B cell (primary cell): ENCODE measurements around the gene MYOD1. TPM values are rescaled to one million over a fixed set of nuclear protein-coding genes. Genes with fewer than 3 reads are reported as not detected.

Source experiments
- ATAC-seq: fragments of 200-7000 bp; cut with Tn5 transposase; one replicate; pipeline ENCODE4 v1.10.0; 2021; ENCODE audit warnings: low read depth, mild to moderate bottlenecking, moderate number of reproducible peaks, moderate library complexity
- CTCF ChIA-PET: fragments of 350-600 bp; sonication (Branson Sonifier 250); formaldehyde crosslinking; loops from one replicate; lab custom pipeline; 2021; ENCODE audit warnings: antibody characterized with exemption, inconsistent platforms; lab: Charles Lee
- POLR2A ChIA-PET: fragments of 350-600 bp; sonication (Branson Sonifier 250); formaldehyde crosslinking; loops from one replicate; lab custom pipeline; 2021; ENCODE audit warnings: antibody characterized with exemption; lab: Charles Lee
- DNase-seq: peaks from one replicate; pipeline ENCODE4 v3.0.0; 2013
- H2AFZ ChIP-seq: 2 replicates; pipeline ENCODE4 v1.6.1; 2012; ENCODE audit warnings: mild to moderate bottlenecking, low read depth, low read length; ENCODE audit not compliant: insufficient read depth, poor library complexity, severe bottlenecking
- H3K27ac ChIP-seq, 2 donors: 1 replicate in 1 of 2; 2 replicates in 1 of 2; pipeline ENCODE4 v1.5.1; 2012 to 2013; ENCODE audit warnings: low read length in 2 of 2, mild to moderate bottlenecking in 2 of 2, moderate library complexity in 1 of 2
- H3K27me3 ChIP-seq, 4 experiments: fragments of 200-600 bp in 1 of 4; sonication (generic) in 1 of 4; replicated peaks in 1 of 4; 1 replicate in 2 of 4; 2 replicates in 2 of 4; pipeline versions ENCODE4 v1.6.1 to v1.7.0; 2013 to 2016; ENCODE audit warnings: low read length in 3 of 4, mild to moderate bottlenecking in 2 of 4, mixed read lengths in 1 of 4, moderate library complexity in 1 of 4; ENCODE audit not compliant: insufficient read depth in 4 of 4, control insufficient read depth in 3 of 4; ENCODE audit errors: control extremely low read depth in 1 of 4
- H3K36me3 ChIP-seq, 2 experiments: replicated peaks in 1 of 2; 1 replicate in 1 of 2; 2 replicates in 1 of 2; pipeline versions ENCODE4 v1.6.1 to v1.7.1; 2013; ENCODE audit warnings: low read length in 1 of 2; ENCODE audit not compliant: insufficient read depth in 2 of 2, control insufficient read depth in 1 of 2; ENCODE audit errors: control extremely low read depth in 1 of 2, extremely low read depth in 1 of 2
- H3K4me1 ChIP-seq, 2 donors: fragments of 200-600 bp in 1 of 2; sonication (generic) in 1 of 2; 1 replicate in 1 of 2; 2 replicates in 1 of 2; pipeline versions ENCODE4 v1.5.1 to v1.6.1; 2013 to 2017; ENCODE audit warnings: low read length in 2 of 2; ENCODE audit not compliant: control insufficient read depth in 2 of 2, insufficient read depth in 2 of 2
- H3K4me2 ChIP-seq: replicated peaks from 2 replicates; pipeline ENCODE3; 2012; ENCODE audit warnings: mild to moderate bottlenecking, low read depth, low read length; ENCODE audit not compliant: poor library complexity, severe bottlenecking
- H3K4me3 ChIP-seq, 5 experiments: fragments of 200-600 bp in 1 of 5; sonication (generic) in 1 of 5; 1 replicate in 3 of 5; 2 replicates in 2 of 5; pipeline versions ENCODE4 v1.5.1 to v1.7.0; 2011 to 2016; ENCODE audit warnings: low read length in 4 of 5, mild to moderate bottlenecking in 4 of 5, low read depth in 2 of 5, control low read depth in 1 of 5, moderate library complexity in 1 of 5; ENCODE audit not compliant: insufficient read depth in 1 of 5; ENCODE audit errors: control extremely low read depth in 1 of 5, extremely low read depth in 1 of 5
- H3K79me2 ChIP-seq: fragments of 200-600 bp; sonication (generic); one replicate; pipeline ENCODE4 v1.6.0; 2016; ENCODE audit warnings: low read length; ENCODE audit not compliant: control insufficient read depth, insufficient read depth
- H3K9ac ChIP-seq: fragments of 200-600 bp; sonication (generic); 2 replicates; pipeline ENCODE4 v1.6.1; 2017; ENCODE audit warnings: mild to moderate bottlenecking, low read length, moderate library complexity
- H3K9me3 ChIP-seq, 3 donors: one replicate each; pipeline versions ENCODE4 v1.6.1 to v1.7.1; 2013; ENCODE audit warnings: low read length in 2 of 3; ENCODE audit not compliant: control insufficient read depth in 2 of 3, insufficient read depth in 1 of 3; ENCODE audit errors: control extremely low read depth in 1 of 3
- H4K20me1 ChIP-seq: 2 replicates; pipeline ENCODE4 v1.6.0; 2012; ENCODE audit warnings: mild to moderate bottlenecking, low read length; ENCODE audit not compliant: insufficient read depth, control insufficient read depth, poor library complexity, severe bottlenecking
- H3K27ac Mint-ChIP-seq: one replicate; pipeline ENCODE4 v1.8.0; 2021; ENCODE audit warnings: mixed read lengths
- H3K27me3 Mint-ChIP-seq: one replicate; pipeline ENCODE4 v1.8.0; 2021; ENCODE audit warnings: mixed read lengths
- H3K4me1 Mint-ChIP-seq: one replicate; pipeline ENCODE4 v1.8.0; 2021; ENCODE audit warnings: mixed read lengths
- H3K4me3 Mint-ChIP-seq: one replicate; pipeline ENCODE4 v1.8.0; 2021; ENCODE audit warnings: mixed read lengths
- H3K9me3 Mint-ChIP-seq: one replicate; pipeline ENCODE4 v1.8.0; 2022; ENCODE audit warnings: mixed read lengths; ENCODE audit not compliant: insufficient read depth
- CTCF ChIP-seq: fragments of 200-600 bp; IDR thresholded peaks from one replicate; pipeline ENCODE4 v1.8.0; 2022; ENCODE audit warnings: antibody characterized with exemption, mild to moderate bottlenecking
- EZH2 ChIP-seq: IDR thresholded peaks from 2 replicates; pipeline ENCODE4 v1.6.1; 2012; ENCODE audit warnings: borderline replicate concordance, low read depth, mild to moderate bottlenecking, moderate library complexity, low read length; ENCODE audit not compliant: insufficient read depth, poor library complexity, severe bottlenecking
- WGBS: methylation state at CpG from one replicate; pipeline ENCODE4 v1.1.5; 2013; ENCODE audit warnings: missing lambda C conversion rate; ENCODE audit not compliant: insufficient coverage; 5-methylcytosine and 5-hydroxymethylcytosine counted together
- intact Hi-C: fragments of 100-400 bp; cut with micrococcal nuclease; formaldehyde crosslinking; loops from one replicate; pipeline ENCODE4 v1.10.0; 2022
- polyA plus RNA-seq: library from polyadenylated mRNA; depleted of rRNA; stranded (reverse); fragments of >200 nt; gene quantifications from 2 replicates; pipeline ENCODE4 v1.2.3, GENCODE V29; 2012
- total RNA-seq, 2 donors: library from RNA; stranded (reverse); fragments of 120-200 nt in 1 of 2; gene quantifications; 1 replicate in 1 of 2; 2 replicates in 1 of 2; pipeline versions ENCODE4 v1.2.3 to v1.2.4, GENCODE V29; 2013 to 2022

MYOD1 gene
- total and polyA plus RNA-seq, 2 donors (not counting 1 experiment from before 2014, with no cell fraction given), result not detected

- Mint-ChIP-seq H3K27me3 (peaks cover 35% of the 10 kb centered on the region), H3K9me3 (no peaks in the 10 kb centered on the region), H3K27ac (no peak overlapping the region), H3K4me3 (no peak overlapping the region), H3K4me1 (peaks cover 8% of the 10 kb centered on the region)
- Histone ChIP-seq H2AFZ (no peak overlapping the region), H3K4me3 (no peak overlapping the region), H3K9ac (no peak overlapping the region), H4K20me1 (no peaks in the 10 kb centered on the region), H3K9me3 (peaks cover 0 to 18% (median 0%) of the 10 kb centered on the region in 3 donors), H3K27me3 (peaks cover 0 to 44% (median 13%) of the 10 kb centered on the region in 4 experiments), H3K79me2 (no peaks in the 10 kb centered on the region), H3K27ac (no peak overlapping the region), H3K4me1 (peaks cover 0 to 2% of the 10 kb centered on the region in 2 donors), H3K36me3 (no peaks in the 10 kb centered on the region), H3K4me2 (no peak overlapping the region)
- TF ChIP-seq CTCF (no peak), EZH2 (no peak)
- DNase-seq (no peak), ATAC-seq (no peak)
- ChIA-PET POLR2A (no interaction called here), CTCF (interaction anchor here (2.3 kb wide), 1 partner anchor 7 kb away, joined by 12 read pairs; no protein-coding TSS in a partner anchor)
- intact Hi-C loops, result no loop called here
- WGBS, result 40% methylated on average over 9 of the region's 10 CpGs
These were observed 19.0 kb downstream of the MYOD1 start for GRCh38 chr11:17738151-17738973.

GRCh38 chr11:17739945-17740338, 20.6 kb downstream of the MYOD1 start:
- H3K4me1 Mint-ChIP-seq, result peaks cover 2% of the 10 kb centered on the region
- 64% methylated on average over 6 of the region's 6 CpGs for WGBS

More at GRCh38 chr11:17739945-17740338, 20.6 kb downstream of the MYOD1 start:
- no peaks in the 10 kb centered on the region for H3K79me2 ChIP-seq
- no peak overlapping the region for H2AFZ ChIP-seq
- CTCF ChIA-PET, result interaction anchor here (2.3 kb wide), 1 partner anchor 9 kb away, joined by 12 read pairs; no protein-coding TSS in a partner anchor
- H3K4me2 ChIP-seq, result no peak overlapping the region
- Mint-ChIP-seq H3K27me3 (peaks cover 25% of the 10 kb centered on the region), H3K4me3 (no peak overlapping the region), H3K27ac (no peak overlapping the region), H3K9me3 (no peaks in the 10 kb centered on the region)
- H3K27ac ChIP-seq, result no peak overlapping the region
- POLR2A ChIA-PET, result no interaction called here
- intact Hi-C loops, result no loop called here
- H3K4me1 ChIP-seq, result no peaks in the 10 kb centered on the region
- H3K9me3 ChIP-seq, result peaks cover 0 to 18% (median 0%) of the 10 kb centered on the region in 3 donors
- H3K4me3 ChIP-seq, result no peak overlapping the region
- no peak for ATAC-seq
- no peaks in the 10 kb centered on the region for H3K36me3 ChIP-seq
- TF ChIP-seq EZH2 (no peak), CTCF (no peak)
- no peak for DNase-seq
- H3K9ac ChIP-seq, result no peak overlapping the region
- no peaks in the 10 kb centered on the region for H4K20me1 ChIP-seq
- peaks cover 0 to 34% (median 10%) of the 10 kb centered on the region in 4 experiments for H3K27me3 ChIP-seq
